ENCODE results near the gene MMP19. TPM values are rescaled to one million over a fixed set of nuclear protein-coding genes. Genes with fewer than 3 reads are reported as not detected.

The MMP19 gene
- total RNA-seq, 1 donor from 2014 or later: not detected

- DNase-seq (ENCODE audit: low spot score in 2 of 2): peak; percentile 84 to 93
- peak; percentile 98 for FAIRE-seq
These were observed 25.2 kb downstream of the MMP19 start, which contains the start of the genes ORMDL2 and SARNP for GRCh38 chr12:55817345-55818139. Gene ORMDL2 (plus strand): TSS chr12:55818041. CDS start chr12:55819000, 959 bp downstream. Gene SARNP (minus strand): TSS chr12:55817724. CDS start chr12:55817701, 23 bp downstream.

DNA sequence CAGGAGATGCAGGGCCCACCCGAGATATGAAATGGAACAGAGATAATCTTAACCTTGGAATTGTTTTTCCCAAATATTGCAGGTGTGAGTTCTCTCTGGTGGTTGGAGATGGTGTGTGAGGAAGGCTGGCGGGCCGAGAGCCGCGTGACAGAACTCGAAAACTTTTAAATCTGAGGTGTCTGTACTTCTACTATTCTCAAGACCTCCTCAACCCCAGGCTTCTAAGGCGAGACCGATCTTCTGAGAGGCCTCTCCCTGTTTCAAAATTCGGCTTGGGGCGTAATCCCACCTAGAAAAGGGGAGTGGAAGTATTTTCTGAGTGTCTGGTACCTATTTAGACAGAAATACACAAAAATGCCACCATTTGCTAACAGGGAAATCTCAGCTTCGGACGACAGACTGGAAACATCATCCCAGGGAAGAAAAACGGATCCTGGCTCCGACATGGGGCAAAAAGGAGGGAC lies 25.8 kb downstream of the MMP19 start:
- FAIRE-seq (no peak), DNase-seq (ENCODE audit: low spot score in 2 of 2) (no peak)

DNA sequence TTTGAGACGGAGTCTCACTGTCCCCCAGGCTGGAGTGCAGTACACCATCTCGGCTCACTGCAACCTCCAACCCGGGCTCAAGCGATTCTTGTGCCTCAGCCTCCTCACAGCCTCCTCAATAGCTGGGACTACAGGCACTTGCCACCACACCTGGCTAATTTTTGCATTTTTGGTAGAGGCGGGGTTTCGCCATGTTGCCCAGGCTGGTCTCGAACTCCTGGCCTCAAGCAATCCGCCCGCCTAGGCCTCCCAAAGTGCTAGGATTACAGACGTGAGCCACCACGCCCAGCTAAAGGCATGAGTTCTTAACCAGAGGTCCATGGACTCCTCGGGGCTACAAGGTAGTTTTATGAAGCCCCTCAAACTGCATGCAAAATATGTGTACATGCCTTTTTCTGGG lies 27.3 kb downstream of the MMP19 start:
- DNase-seq (ENCODE audit: low spot score in 2 of 2): no peak
- FAIRE-seq: no peak

DNA sequence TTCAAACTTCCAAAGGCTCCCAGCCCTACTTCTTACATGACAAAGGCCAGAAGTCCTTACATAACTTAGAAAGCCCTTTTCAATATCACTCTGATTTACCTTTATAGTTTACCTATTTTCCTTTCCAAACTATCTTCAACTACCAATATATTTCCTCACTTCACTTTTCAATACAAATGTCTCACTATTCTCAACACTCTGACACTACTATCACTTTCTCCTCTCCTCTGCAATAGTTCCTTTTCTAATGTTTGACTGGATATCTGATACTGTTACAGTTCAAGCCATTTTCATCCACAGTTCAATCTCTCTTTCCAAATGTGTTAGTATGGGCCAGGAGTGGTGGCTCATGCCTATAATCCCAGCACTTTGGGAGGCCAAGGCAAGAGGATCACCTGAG lies 28.5 kb downstream of the MMP19 start:
- DNase-seq (ENCODE audit: low spot score in 2 of 2): no peak
- FAIRE-seq: no peak

DNA sequence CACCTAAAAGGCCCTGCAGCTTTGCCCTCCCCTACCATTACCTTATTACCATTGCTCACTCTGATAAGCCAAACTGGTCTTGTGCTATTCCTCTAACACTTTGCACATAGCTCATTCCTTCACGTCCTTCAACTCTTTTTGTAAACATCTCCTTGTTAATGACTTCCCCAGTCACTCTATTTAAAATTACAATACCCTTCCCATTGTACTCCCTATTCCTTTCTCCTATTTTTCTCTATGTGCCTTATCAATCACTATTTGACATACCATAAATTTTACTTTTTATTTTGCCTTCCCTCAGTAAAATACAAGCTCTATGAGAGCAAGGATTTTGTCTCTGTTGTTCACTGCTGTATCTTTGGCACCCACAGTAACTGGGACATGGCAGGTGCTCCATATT lies 30.6 kb downstream of the MMP19 start:
- DNase-seq (ENCODE audit: low spot score in 2 of 2): no peak
- FAIRE-seq: no peak

DNA sequence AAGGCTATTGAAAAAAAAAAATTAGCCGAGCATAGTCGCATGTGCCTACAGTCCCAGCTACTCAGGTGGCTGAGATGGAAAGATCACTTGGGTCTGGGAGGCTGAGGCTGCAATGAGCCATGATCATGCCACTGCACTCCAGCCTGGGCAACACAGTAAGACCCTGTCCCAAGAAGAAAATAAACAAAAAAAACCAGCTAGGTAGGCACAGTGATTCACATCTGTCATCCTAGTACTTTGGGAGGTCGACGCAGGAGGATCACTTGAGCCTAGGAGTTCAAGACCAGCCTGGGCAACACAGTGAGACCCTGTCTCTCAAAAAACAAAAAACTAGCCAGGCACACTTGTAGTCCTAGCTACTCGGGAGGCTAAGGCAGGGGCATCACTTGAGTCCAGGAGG lies 33.5 kb downstream of the MMP19 start:
- DNase-seq (ENCODE audit: low spot score in 2 of 2) (no peak), FAIRE-seq (no peak)

GRCh38 chr12:55806982-55807381 lies 35.8 kb downstream of the MMP19 start:
- DNase-seq (ENCODE audit: low spot score in 2 of 2): no peak
- no peak for FAIRE-seq

DNA sequence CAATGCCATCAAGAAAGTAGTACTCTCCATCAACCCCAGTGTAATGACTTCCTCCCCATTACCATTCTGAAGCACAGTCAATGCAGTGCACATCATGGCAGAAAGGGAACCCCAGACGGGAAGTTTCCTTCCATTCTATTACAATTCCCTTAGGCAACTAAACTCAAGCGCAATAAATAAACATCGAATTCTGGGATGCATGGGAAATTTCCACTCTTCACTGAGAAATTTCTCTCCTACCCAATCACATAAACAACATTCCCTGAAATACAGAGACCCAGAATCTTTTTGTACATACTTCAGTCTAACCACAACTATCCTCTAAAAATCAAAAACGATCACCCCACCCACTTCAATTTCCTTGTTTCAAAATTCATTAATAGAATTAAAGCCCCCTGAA lies 45.2 kb downstream of the MMP19 start:
- DNase-seq (ENCODE audit: low spot score in 2 of 2) (no peak), FAIRE-seq (no peak)

DNA sequence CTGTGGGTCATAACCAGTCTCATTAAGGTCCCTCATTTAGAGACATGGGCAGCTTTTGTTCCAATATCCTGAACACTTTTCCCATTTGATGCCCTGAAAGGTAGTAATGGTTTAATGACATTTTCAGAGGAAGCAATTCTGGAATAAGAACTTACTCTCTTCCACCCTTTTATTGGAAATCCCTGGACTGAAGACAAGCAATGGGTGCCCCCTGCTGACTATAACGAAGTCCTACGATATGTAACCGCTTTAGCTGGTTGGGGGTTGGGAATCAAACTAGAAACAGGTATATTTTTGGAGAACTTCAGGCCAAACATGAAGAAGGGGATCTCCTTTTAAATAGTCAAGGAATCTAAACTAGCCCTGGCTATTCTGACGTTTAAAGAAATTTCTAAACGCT lies 45.7 kb downstream of the MMP19 start:
- DNase-seq (ENCODE audit: low spot score in 2 of 2) (peak; percentile 24 to 38), FAIRE-seq (no peak)

GRCh38 chr12:55795950-55796349 lies 46.8 kb downstream of the MMP19 start:
- FAIRE-seq: no peak
- no peak for DNase-seq (ENCODE audit: low spot score in 2 of 2)

DNA sequence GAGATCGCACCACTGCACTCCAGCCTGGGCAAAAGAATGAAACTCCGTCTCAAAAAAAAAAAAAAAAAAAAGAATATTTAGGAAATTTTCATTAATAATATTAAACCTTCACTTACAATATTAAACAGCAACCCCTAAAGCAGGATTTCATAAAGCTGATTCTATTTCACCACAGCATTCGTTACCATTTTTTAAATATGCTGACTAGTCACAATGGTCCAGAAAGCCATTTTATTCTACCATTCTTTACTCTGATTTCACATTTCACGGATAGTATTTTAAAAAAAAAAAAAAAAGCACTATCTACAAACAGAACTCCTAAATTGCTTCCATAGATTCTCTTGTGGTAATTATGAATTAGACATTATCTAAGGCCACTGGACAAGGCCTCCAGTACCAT lies 52.8 kb downstream of the MMP19 start:
- FAIRE-seq (no peak), DNase-seq (ENCODE audit: low spot score in 2 of 2) (no peak)

DNA sequence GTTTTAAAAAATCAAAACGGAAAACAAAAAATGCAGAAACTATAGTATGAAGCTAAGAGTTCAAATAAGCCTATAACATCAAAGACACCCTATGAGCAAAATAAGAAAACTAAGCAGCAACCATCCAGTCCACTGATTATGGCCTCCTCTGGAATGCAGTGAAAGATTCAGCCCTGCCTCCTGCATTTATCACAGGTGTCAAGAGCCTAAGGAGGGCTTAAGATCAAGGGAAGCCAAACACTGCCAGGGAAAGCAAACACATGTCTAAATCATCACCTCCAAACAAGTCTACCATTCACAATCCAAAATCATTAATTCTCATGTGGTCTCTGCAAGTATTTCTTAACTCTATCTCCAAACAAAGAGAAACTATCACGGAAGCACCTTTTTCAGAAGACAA lies 53.6 kb downstream of the MMP19 start:
- no peak for FAIRE-seq
- no peak for DNase-seq (ENCODE audit: low spot score in 2 of 2)

GRCh38 chr12:55788546-55788945 lies 54.2 kb downstream of the MMP19 start:
- FAIRE-seq (no peak), DNase-seq (ENCODE audit: low spot score in 2 of 2) (no peak)

Other genes with a start within 250 kb of the MMP19 start
- gene OR10P1, start 206.0 kb downstream of the MMP19 start, total RNA-seq: not detected
- gene ITGA7, start 135.0 kb downstream of the MMP19 start, total RNA-seq: 3.7 TPM
- gene BLOC1S1, start 126.9 kb downstream of the MMP19 start, total RNA-seq: 21.2 TPM
- 4.5 TPM for gene RDH5, start 122.5 kb downstream of the MMP19 start, total RNA-seq
- gene CD63, start 113.9 kb downstream of the MMP19 start, total RNA-seq: 227 TPM
- gene GDF11, start 99.8 kb downstream of the MMP19 start, total RNA-seq: 6.1 TPM
- gene SARNP, start 25.2 kb downstream of the MMP19 start, total RNA-seq: 66.4 TPM
- gene ORMDL2, start 24.9 kb downstream of the MMP19 start, total RNA-seq: 4.5 TPM
- 42.0 TPM for gene DNAJC14, start 13.3 kb downstream of the MMP19 start, total RNA-seq
- 22.4 TPM for gene PYM1, start 85.0 kb upstream of the MMP19 start, total RNA-seq
- gene DGKA, start 88.2 kb upstream of the MMP19 start, total RNA-seq: 7.7 TPM
- gene PMEL, start 123.1 kb upstream of the MMP19 start, total RNA-seq: not detected
- gene CDK2, start 123.9 kb upstream of the MMP19 start, total RNA-seq: 5.3 TPM
- 33.0 TPM for gene RAB5B, start 131.1 kb upstream of the MMP19 start, total RNA-seq
- gene SUOX, start 154.3 kb upstream of the MMP19 start, total RNA-seq: 8.2 TPM
- 1.6 TPM for gene IKZF4, start 178.1 kb upstream of the MMP19 start, total RNA-seq
- 15.5 TPM for gene RPS26, start 199.0 kb upstream of the MMP19 start, total RNA-seq
- gene ERBB3, start 237.2 kb upstream of the MMP19 start, total RNA-seq: 2.0 TPM

Data from frontal cortex (tissue), 4 donors.